Keratinocyte (primary cell): ENCODE data around the gene BTBD10. TPM values are rescaled to one million over a fixed set of nuclear protein-coding genes. Genes with fewer than 3 reads are reported as not detected.

Source experiments
- DNase-seq: peaks from one replicate; pipeline ENCODE4 v3.0.0-alpha.2; 2011; ENCODE audit warnings: low read depth, missing footprints, low spot score
- FAIRE-seq: peaks from 2 replicates; lab custom pipeline; 2011; peaks lifted over from hg19 to GRCh38; lab: Jason Lieb, UNC
- H2AFZ ChIP-seq: 2 replicates; pipeline ENCODE4 v1.6.0; 2012; ENCODE audit warnings: low read length, control low read depth, inconsistent platforms; ENCODE audit not compliant: control insufficient read depth
- H3K27ac ChIP-seq: 2 replicates; pipeline ENCODE4 v1.5.1; 2011; ENCODE audit warnings: low read length; ENCODE audit not compliant: control insufficient read depth, insufficient read depth
- H3K27me3 ChIP-seq: 3 replicates; pipeline ENCODE4 v1.6.0; 2011; ENCODE audit warnings: low read length; ENCODE audit not compliant: control insufficient read depth, insufficient read depth; ENCODE audit errors: extremely low read depth
- H3K36me3 ChIP-seq, 2 experiments: 2 replicates in 1 of 2; 3 replicates in 1 of 2; pipeline ENCODE4 v1.5.1; 2011; ENCODE audit warnings: low read length in 2 of 2, mild to moderate bottlenecking in 1 of 2; ENCODE audit not compliant: control insufficient read depth in 2 of 2, insufficient read depth in 2 of 2; ENCODE audit errors: extremely low read depth in 1 of 2
- H3K4me1 ChIP-seq: 3 replicates; pipeline ENCODE4 v1.5.1; 2011; ENCODE audit warnings: low read length; ENCODE audit not compliant: control insufficient read depth, insufficient read depth; ENCODE audit errors: extremely low read depth
- H3K4me2 ChIP-seq: 3 replicates; pipeline ENCODE4 v1.6.0; 2011; ENCODE audit warnings: low read depth, low read length; ENCODE audit not compliant: control insufficient read depth, insufficient read depth; ENCODE audit errors: extremely low read depth
- H3K4me3 ChIP-seq, 3 experiments: fragments of 200-600 bp in 1 of 3; sonication (generic) in 1 of 3; 2 replicates in 2 of 3; 3 replicates in 1 of 3; pipeline ENCODE4 v1.5.1; 2011 to 2016; ENCODE audit warnings: low read length in 3 of 3, mild to moderate bottlenecking in 3 of 3, control low read depth in 2 of 3, inconsistent platforms in 1 of 3, low read depth in 1 of 3, mixed read lengths in 1 of 3, mixed run types in 1 of 3, moderate library complexity in 1 of 3; ENCODE audit not compliant: control insufficient read depth in 2 of 3, insufficient read depth in 2 of 3; ENCODE audit errors: extremely low read depth in 1 of 3
- H3K79me2 ChIP-seq: 2 replicates; pipeline ENCODE4 v1.6.0; 2012; ENCODE audit warnings: low read length; ENCODE audit not compliant: control insufficient read depth, insufficient read depth
- H3K9ac ChIP-seq: 3 replicates; pipeline ENCODE4 v1.6.0; 2011; ENCODE audit warnings: low read length; ENCODE audit not compliant: control insufficient read depth, insufficient read depth; ENCODE audit errors: extremely low read depth
- H3K9me1 ChIP-seq: 3 replicates; pipeline ENCODE4 v1.6.0; 2011; ENCODE audit warnings: low read length; ENCODE audit not compliant: control insufficient read depth, insufficient read depth; ENCODE audit errors: extremely low read depth
- H3K9me3 ChIP-seq: 2 replicates; pipeline ENCODE4 v1.5.1; 2012; ENCODE audit warnings: low read depth, low read length; ENCODE audit not compliant: control insufficient read depth
- H4K20me1 ChIP-seq: 3 replicates; pipeline ENCODE4 v1.6.0; 2011; ENCODE audit warnings: low read length; ENCODE audit not compliant: control insufficient read depth, insufficient read depth; ENCODE audit errors: extremely low read depth
- CTCF ChIP-seq, 3 experiments: IDR thresholded peaks in 1 of 3; conservative IDR thresholded peaks in 1 of 3; optimal IDR thresholded peaks in 1 of 3; 2 replicates in 2 of 3; 3 replicates in 1 of 3; pipeline versions ENCODE3 to v1.5.1; 2011; ENCODE audit warnings: low read length in 3 of 3, mild to moderate bottlenecking in 3 of 3, moderate library complexity in 2 of 3, control low read depth in 1 of 3, inconsistent platforms in 1 of 3; ENCODE audit not compliant: insufficient read depth in 2 of 3; ENCODE audit errors: extremely low read depth in 1 of 3
- EZH2 ChIP-seq: IDR thresholded peaks from one replicate; pipeline ENCODE4 v1.6.1; 2012; ENCODE audit warnings: inconsistent platforms, mild to moderate bottlenecking, low read length, moderate library complexity
- dilution Hi-C: fragments of 300-500 bp; cut with MboI; formaldehyde crosslinking; loops from one replicate; pipeline ENCODE4 v1.7.0; 2020; ENCODE audit warnings: low sequenced_read_pairs; ENCODE audit not compliant: extremely low pct_ligation_motif_present
- polyA minus RNA-seq, 3 experiments: library from RNA; depleted of rRNA, polyadenylated mRNA; stranded (reverse); fragments of >200 nt; gene quantifications; 1 replicate in 1 of 3; 2 replicates in 1 of 3; 3 replicates in 1 of 3; pipeline ENCODE4 v1.2.3, GENCODE V29; 2011
- polyA plus RNA-seq, 5 experiments: library from polyadenylated mRNA; depleted of rRNA in 3 of 5; stranded (reverse) in 3 of 5; stranded (forward) in 1 of 5; unstranded in 1 of 5; fragments of >200 nt; gene quantifications; 1 replicate in 1 of 5; 2 replicates in 3 of 5; 3 replicates in 1 of 5; pipeline versions ENCODE4 v1.2.1 to v1.2.3, GENCODE V29; 2011 to 2012; ENCODE audit warnings: missing spikeins in 2 of 5, low read depth in 1 of 5, low replicate concordance in 1 of 5

The BTBD10 gene
- polyA plus RNA-seq (45.6 to 76.0 TPM (median 66.5 TPM) in 3 replicates), polyA minus RNA-seq (53.3 to 117 TPM (median 75.7 TPM) in 3 replicates)
- 59.9 TPM for polyA plus RNA-seq (2011; ENCODE audit: low read depth)
- 45.3 and 85.1 TPM in 2 replicates for polyA plus RNA-seq (2011; cell fraction: cytosol; rRNA removed)
- polyA plus RNA-seq (2011; cell fraction: nucleus; rRNA removed), result 50.2 and 63.7 TPM in 2 replicates
- 40.5 and 60.6 TPM in 2 replicates for polyA plus RNA-seq (2012; ENCODE audit: low replicate concordance)
- polyA minus RNA-seq (2011; cell fraction: cytosol; rRNA and poly(A)+ RNA removed), result 60.8 TPM
- polyA minus RNA-seq (2011; cell fraction: nucleus; rRNA and poly(A)+ RNA removed), result 35.0 and 74.2 TPM in 2 replicates

GRCh38 chr11:13462901-13463778 is at the start of gene BTBD10:
TSS of gene BTBD10 (minus strand) at chr11:13463222. CDS start at chr11:13445124, 18,098 bp downstream.
- no peaks in the 10 kb centered on the region for H4K20me1 ChIP-seq
- H3K4me1 ChIP-seq, result peaks cover 26% of the 10 kb centered on the region
- peak; percentile 26 for FAIRE-seq
- peaks cover 41% of the 10 kb centered on the region for H3K79me2 ChIP-seq
- peaks cover 0 to 3% of the 10 kb centered on the region in 2 experiments for H3K36me3 ChIP-seq
- H3K4me2 ChIP-seq, result peak within 1 kb of the TSS; percentile 96
- H3K9me1 ChIP-seq, result no peaks in the 10 kb centered on the region
- H3K9ac ChIP-seq, result peak within 1 kb of the TSS; percentile 82
- DNase-seq, result peak; percentile 62
- TF ChIP-seq EZH2 (no peak), CTCF (optimal IDR thresholded peaks at IDR 0.05 in 1 of 3, IDR thresholded peaks at IDR 0.05 in 1 of 3, conservative IDR thresholded peaks at IDR 0.05 in 1 of 3; ENCODE audit: extremely low read depth in 1 of 3, insufficient read depth in 2 of 3, low read length in 3 of 3) (no peak)
- H3K27me3 ChIP-seq, result no peaks in the 10 kb centered on the region
- peak within 1 kb of the TSS; percentile 66 for H3K27ac ChIP-seq
- dilution Hi-C loops, result no loop called here
- peak within 1 kb of the TSS; percentile 87 for H2AFZ ChIP-seq
- peak within 1 kb of the TSS; percentile 71 to 97 (median 81) for H3K4me3 ChIP-seq
- H3K9me3 ChIP-seq, result no peaks in the 10 kb centered on the region

GRCh38 chr11:13503393-13503792 is 40.4 kb upstream of the BTBD10 start:
- no peak for FAIRE-seq
- no peak for TF ChIP-seq EZH2
- no peak for TF ChIP-seq CTCF (optimal IDR thresholded peaks at IDR 0.05 in 1 of 3, IDR thresholded peaks at IDR 0.05 in 1 of 3, conservative IDR thresholded peaks at IDR 0.05 in 1 of 3; ENCODE audit: extremely low read depth in 1 of 3, insufficient read depth in 2 of 3, low read length in 3 of 3)
- H3K79me2 ChIP-seq, result no peaks in the 10 kb centered on the region

More at GRCh38 chr11:13503393-13503792, 40.4 kb upstream of the BTBD10 start:
- no peak for DNase-seq
- H3K9me3 ChIP-seq, result no peaks in the 10 kb centered on the region
- H3K9me1 ChIP-seq, result no peaks in the 10 kb centered on the region
- dilution Hi-C loops, result no loop called here
- H3K4me2 ChIP-seq, result no peak overlapping the region
- H3K27me3 ChIP-seq, result peaks cover 4% of the 10 kb centered on the region
- H3K9ac ChIP-seq, result no peak overlapping the region
- no peaks in the 10 kb centered on the region for H3K4me1 ChIP-seq
- H3K27ac ChIP-seq, result no peak overlapping the region
- no peak overlapping the region for H2AFZ ChIP-seq
- H3K36me3 ChIP-seq, result no peaks in the 10 kb centered on the region
- H3K4me3 ChIP-seq, result no peak overlapping the region
- no peaks in the 10 kb centered on the region for H4K20me1 ChIP-seq
